Lower leg skin (tissue), 3 donors: ENCODE results near the gene TMC1.

Experiments
- POLR2A ChIP-seq, 2 donors: fragments of 450-650 bp; IDR thresholded peaks; one replicate each; pipeline ENCODE4 v1.6.1; 2016 to 2017; ENCODE audit warnings: antibody characterized with exemption in 2 of 2, mild to moderate bottlenecking in 1 of 2, moderate library complexity in 1 of 2
- TF ChIP-seq, protein P1 (sequence below), 3 donors: fragments of 450-650 bp; IDR thresholded peaks; one replicate each; pipeline ENCODE4 v1.5.1; 2016; ENCODE audit warnings: antibody characterized with exemption in 3 of 3, mild to moderate bottlenecking in 3 of 3, moderate library complexity in 2 of 3

DNA sequence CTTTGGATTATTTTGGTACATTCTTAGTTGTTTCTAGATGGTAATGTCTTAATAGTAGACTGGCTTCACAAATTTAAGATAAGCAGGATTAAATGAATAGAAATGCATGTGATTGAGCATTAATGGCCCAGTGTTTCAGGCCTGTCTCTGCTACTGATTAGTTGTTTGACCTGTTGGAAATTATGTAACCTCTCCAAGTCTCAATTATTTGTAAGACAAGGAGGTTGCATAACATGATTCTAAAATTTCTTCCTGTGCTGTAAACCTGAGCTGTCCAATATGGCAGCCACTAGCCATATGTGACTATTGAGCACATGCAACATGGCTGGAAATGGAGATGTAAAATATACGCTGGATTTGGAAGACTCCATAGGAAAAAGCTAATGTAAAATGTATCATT lies 333.9 kb downstream of the TMC1 start:
- TF ChIP-seq, protein P1, sequence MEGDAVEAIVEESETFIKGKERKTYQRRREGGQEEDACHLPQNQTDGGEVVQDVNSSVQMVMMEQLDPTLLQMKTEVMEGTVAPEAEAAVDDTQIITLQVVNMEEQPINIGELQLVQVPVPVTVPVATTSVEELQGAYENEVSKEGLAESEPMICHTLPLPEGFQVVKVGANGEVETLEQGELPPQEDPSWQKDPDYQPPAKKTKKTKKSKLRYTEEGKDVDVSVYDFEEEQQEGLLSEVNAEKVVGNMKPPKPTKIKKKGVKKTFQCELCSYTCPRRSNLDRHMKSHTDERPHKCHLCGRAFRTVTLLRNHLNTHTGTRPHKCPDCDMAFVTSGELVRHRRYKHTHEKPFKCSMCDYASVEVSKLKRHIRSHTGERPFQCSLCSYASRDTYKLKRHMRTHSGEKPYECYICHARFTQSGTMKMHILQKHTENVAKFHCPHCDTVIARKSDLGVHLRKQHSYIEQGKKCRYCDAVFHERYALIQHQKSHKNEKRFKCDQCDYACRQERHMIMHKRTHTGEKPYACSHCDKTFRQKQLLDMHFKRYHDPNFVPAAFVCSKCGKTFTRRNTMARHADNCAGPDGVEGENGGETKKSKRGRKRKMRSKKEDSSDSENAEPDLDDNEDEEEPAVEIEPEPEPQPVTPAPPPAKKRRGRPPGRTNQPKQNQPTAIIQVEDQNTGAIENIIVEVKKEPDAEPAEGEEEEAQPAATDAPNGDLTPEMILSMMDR (IDR thresholded peaks at IDR 0.05): no peak
- TF ChIP-seq POLR2A (IDR thresholded peaks at IDR 0.05): no peak
